ENCODE results near the gene AIFM3.
"Not testable (repeated sequence)": the region's sequence is repeated elsewhere in the genome, so short reads cannot be mapped to it uniquely, and the experiment has no call there.

The AIFM3 gene

DNA sequence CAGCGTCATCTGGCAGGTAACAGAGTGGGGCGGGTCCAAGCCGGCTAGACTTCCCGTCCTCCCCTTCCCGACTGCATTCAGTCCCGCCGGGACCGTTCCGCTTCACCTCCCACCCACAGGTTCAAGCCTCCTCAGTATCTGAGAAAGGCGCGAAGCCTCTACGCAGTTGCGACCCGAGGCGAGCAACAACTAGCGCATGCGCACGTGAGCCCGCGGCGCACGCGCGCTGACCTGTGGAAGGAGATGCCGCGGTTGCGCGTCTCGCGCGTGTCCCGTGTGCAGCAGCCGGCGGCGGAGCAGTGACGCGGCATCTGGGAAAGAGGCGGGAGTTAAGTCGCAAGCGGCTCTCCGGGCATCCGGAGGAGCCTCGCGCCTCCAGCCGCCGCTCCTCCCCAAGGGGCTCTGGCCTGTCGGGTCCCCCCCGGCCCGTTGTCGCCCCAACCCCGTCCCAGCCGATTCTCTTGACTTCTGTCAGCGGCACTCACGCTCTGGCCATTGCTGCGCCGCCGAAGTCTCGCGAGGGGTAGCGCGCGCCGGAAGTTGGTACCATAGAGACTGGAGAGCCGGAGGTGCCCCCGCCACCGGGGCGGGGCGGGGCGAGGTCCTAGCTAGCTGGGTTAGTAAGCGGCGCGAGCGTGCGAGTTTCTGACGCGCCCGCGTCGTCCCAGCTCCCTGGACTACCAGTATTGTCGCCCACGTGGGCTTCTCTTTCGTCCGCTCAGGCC lies 34.7 kb downstream of the AIFM3 start, which contains the start of gene THAP7:
Gene THAP7, minus strand, starts transcription at position 518 of the 725 bp plus-strand sequence. Its CDS starts 207 bp downstream, at position 311.
- DNase-seq (ENCODE audit: low read depth in 2 of 2): peak; percentile 86 to 87

DNA sequence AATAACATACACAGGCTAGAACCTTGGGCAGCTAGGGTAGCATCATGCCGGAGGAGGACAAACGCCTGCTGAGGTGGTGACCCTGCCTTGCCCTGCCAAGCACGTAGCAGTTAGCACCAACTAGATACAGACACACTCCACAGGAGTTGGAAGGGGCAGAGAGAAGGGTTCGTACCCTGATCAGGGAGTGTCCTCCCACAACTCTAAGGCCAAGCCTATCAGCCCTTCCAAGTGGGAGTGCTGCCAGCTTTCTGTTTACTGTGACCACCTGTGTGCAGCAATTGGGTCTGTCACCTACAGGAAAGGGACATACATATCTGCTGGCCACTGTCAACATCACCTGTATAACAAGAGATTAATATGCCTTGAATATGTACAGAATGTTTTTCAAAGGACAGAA lies 36.7 kb downstream of the AIFM3 start:
- no peak for DNase-seq (ENCODE audit: low read depth in 2 of 2)

DNA sequence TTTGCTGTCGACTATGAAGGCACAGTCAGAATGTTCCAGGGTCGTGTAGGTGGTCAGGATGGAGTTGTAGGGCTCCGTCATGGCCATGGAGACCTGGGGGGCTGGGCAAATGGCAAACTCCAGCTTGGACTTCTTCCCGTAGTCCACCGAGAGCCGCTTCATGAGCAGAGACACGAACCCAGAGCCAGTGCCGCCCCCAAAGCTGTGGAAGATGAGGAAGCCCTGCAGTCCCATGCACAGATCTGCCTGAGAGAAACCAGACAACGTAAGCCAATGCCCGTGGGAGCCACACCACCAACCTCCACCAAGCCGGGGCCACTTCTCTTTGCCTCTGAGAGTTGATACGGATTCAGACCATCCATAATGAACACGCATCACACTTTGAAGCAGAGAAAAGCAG lies 42.2 kb downstream of the AIFM3 start:
- not testable (repeated sequence) for DNase-seq (ENCODE audit: low read depth in 2 of 2)

DNA sequence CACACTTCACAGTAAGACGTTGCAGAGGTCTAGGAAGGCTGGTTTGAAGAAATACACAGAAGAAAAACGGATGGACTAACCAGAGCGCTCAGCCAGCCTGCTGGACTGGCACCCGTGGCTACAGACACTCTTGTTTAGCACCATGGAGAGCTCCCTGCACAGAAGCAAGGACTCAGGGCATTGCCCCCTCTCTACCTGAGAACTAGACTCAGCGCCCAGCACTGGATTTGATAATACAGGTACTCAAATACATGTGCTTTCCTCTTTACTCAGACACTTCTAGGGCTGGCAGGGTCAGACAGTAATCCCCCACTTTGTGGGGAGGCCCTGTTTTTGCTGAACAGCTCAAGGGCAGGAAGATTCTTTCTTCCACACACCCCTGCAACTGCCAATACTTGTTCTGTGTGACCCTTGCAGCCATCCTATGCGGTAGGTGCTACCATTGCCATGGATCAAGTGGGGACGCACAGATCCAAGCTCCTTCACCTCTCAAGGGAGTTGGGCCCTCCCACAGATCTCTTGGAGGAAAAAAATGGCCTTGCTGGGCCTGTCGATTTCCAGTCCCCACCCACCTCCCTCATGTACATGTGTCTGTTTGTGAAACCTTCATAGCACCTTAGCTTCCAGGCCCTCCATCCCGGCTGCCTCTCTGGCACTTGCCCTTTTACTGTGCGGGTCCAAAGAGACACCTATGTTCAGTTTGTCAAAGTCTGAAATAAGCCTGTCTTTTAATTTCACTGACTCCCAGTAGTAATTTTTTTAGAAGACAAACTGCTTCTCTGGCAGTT lies 42.8 kb downstream of the AIFM3 start:
- peak in 1 of 2 experiments; percentile 7 for DNase-seq (ENCODE audit: low read depth in 2 of 2)

DNA sequence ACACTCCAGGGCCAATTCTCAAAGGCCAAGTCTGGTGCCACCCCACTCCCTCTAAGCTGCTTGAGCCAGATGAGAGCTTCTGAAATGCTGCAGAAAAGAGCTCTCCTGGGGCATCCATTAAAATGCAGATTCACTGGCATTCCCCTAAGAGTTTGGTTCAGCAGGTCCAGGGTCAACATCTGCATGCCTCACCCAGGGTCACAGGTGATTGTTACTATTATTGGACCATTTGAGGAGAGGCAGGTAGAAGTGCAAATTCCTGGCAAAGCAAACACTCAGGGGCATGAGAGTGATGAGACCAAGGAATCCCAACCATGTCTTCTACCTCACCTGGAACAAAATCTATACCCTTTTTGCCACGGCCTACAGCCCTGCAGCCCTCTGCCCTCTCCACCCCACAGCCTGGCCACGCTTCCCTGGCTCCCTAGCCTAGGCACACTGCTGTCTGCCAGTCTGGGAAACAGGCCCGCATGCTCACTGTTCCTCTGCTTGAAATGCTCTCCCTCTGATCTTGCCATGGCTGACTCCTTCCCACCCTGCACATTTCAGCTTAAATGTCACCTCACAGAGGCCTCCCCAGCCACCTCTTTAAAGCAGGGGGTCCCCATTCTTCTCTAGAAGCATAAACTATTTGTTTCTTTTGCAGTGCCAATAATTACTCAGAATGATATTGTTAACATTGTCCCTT lies 43.5 kb downstream of the AIFM3 start:
- DNase-seq (ENCODE audit: low read depth in 2 of 2): no peak

DNA sequence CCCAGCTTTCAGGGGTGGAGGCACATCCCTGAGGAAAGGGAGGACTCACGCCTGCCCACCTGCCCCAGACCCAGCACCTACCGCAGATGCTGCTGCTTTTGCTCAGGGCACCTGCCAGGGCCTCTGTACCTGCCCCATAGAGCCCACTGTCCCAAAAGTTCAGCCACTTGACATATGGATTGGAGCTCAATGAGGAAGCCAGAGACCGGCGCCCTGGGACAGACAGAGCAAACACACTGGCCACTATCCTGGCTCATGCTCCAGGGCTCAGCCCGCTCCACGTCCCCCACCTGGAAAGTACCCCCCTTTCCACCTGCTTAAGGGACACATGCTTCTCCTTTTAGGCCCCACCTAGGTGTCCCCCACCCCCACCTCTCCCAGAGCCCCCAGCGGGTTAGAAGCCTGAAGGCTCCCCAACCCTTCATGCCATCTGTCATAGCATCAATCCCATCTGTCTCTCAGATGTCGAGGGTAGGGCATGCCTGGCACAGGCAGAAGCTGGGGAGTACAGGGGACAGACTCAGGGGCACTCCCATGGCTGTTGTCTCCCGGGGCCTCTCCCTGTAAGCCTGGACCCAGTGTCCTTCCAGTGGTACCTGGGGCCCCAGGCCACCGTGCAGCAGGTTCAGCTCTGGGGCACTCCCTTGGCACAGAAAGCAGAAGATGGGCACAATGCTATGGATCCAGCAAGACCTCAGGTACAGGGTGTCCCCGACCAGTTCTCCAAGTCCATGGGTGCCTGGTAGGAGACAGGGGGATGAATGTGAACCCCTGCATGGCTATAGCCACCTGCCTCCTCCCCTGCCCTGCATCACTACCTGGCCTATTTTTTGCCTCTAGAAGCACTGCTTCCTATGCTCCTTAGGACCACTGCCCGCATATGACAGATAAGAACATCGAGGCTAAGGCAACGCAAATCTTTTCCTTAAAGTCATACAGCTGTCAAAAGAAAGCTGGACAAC lies 45.7 kb downstream of the AIFM3 start:
- DNase-seq (ENCODE audit: low read depth in 2 of 2): no peak

DNA sequence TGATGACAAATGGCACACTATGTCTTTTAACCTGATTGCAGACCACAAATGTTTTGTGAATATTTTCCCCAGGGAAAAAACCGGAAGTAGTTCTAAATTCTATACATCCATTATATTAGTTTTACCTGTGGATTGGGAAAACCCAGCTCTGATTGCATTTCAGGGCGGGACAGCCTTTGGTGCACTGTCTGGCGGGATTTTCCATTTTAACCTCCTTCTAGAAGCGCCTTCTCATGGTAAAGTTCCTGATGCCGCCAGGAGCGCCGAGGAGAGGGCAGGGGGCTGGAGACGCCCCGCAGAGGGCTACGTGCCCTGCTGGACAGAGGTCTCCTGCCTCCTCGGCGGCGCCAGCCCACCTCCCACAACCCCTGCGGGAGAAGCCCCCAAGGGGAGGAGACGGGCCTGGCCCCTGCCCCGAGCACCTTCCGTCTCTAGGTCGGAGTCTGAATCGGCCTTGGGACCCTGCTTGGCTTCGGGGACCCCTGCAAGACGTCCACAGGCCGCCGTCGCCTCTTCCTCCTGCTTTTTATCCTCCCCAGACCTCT lies 46.7 kb downstream of the AIFM3 start:
- no peak for DNase-seq (ENCODE audit: low read depth in 2 of 2)

DNA sequence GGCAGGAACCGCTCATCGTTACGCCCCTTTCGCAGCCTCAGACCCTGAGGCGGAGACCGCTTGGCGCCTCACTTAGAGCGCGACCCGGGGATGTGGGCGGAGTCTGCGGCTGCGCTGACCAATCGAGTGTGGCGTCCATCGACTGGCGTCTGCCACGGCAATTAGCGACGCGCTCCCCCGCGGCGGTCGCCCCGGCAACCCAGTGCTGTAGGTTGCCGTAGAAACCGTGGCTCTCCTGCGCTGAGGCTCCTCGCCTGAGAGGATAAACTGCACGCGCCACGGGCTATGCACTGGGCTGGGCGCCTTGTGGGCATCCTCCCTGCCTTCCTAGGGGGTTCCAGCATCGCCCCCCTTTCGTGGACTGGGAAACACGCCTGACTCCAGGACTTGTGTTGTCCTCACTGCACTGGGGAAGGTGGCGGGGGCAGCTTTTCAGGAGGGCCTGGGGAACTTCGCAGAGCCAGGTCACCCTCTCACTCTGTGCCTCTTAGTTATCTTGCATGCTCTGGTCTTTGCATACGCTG lies 47.2 kb downstream of the AIFM3 start:
- DNase-seq (ENCODE audit: low read depth in 2 of 2): peak; percentile 73 to 74

DNA sequence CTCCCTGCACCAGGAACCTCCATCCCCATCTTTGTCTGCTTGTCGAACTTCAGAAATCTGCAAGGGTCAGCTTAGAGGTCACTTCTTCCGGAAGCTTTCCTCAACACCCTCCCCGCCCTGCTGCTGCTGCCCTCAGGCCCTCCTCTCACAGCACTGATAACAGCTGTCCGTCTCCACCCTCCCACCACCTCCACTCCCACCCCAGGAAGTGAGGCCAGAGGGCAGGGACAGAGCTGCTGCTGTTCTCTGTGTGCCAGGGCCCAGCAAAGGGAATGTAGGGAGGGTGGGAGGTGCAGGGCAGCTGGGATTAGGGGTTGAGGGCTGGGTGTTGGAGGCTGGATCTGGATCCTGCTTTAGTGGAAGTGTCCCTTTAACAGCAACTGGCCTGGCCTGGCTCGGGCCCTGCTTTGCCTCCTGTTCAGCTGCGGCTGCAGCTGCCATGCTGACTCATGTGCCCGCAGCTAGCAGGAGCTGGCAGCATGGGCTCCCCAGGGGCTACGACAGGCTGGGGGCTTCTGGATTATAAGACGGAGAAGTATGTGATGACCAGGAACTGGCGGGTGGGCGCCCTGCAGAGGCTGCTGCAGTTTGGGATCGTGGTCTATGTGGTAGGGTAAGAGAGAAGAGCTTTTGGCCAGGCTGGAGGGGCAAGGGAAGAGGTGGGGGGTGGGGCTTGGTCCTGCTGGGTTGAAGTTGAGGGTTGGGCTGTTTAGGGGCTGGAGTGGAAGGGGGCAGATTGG lies 47.8 kb downstream of the AIFM3 start, which contains the start of gene P2RX6:
Gene P2RX6, plus strand, starts transcription at position 440 of the 740 bp plus-strand sequence. Its CDS starts 10 bp downstream, at position 450.
- DNase-seq (ENCODE audit: low read depth in 2 of 2): peak in 1 of 2 experiments; percentile 7

DNA sequence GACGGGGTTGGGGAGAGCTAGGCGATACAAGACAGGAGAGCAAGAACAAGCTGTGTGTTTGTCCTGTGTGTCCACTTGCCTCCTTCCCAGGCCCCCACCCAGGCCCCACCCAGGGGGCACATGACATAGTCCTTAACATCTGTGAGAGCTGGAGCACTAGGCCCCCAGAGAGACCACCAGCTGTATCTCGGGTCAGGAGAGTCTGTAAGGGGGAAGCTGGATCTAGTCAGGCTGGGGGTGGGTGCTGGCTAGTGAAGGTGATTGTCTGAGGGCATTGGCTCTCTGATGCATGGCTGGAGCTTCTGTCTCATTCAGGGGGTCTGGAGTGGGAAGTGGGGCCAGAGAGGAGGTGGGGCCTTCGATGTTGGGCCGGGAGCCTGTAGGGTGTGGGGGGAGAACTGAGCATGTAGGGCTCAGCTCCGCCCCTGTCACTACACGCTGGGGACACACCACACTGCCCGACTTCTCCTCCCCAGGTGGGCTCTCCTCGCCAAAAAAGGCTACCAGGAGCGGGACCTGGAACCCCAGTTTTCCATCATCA lies 48.5 kb downstream of the AIFM3 start:
- DNase-seq (ENCODE audit: low read depth in 2 of 2): no peak

DNA sequence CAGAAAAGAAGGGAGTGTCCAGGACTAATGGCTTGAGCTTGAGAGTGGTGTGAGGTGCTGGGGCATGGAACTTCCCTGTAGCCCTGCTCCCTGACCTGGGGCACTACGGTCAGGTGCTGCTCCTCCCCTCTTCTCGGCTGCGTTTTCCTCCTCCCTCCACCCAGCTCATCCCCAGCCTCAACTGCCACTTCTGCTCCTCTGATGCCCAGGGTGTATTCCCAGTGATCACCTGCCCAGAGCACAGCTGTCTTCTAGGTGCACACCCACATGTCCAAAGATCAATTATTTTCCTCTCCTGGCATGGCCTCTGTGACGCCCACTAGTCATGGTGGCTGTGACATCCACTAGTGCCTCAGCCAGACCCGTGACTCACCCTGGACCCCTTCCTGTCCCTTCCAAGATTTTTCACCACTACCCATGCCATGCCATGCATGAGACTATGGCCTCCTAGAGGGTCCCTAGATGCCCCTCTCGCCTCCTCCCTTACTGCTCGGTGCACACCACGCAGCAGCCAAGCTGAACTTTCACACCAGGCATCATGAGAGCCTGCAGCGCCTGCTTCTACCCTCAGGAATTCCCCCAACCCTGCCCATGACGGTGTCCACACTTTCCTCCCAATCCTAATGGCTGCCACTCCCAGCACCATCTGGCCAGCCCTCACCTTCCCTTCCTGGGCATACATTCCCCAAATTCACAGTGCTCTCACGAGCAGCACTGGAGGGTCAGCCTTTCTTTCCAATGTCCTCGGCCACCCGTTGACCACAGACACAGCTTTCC lies 49.8 kb downstream of the AIFM3 start:
- no peak for DNase-seq (ENCODE audit: low read depth in 2 of 2)

DNA sequence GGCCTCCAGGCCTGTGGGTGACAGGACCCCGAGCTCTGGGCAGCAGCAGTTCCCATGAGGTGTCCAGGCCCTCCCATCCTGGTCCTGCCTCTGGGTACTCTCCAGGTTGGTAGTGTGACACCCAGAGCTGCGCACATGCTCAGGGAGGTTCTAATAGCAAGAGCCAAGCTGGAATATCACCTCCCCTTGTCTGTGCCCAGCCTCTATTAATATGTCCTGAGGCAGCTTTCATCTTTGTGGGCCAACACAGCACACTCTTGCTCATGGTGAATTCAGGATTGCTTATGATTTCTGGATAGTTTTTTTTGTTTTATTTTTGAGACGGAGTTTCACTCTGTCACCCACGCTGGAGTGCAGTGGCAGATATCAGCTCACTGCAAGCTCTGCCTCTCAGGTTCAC lies 51.3 kb downstream of the AIFM3 start:
- DNase-seq (ENCODE audit: low read depth in 2 of 2): no peak

DNA sequence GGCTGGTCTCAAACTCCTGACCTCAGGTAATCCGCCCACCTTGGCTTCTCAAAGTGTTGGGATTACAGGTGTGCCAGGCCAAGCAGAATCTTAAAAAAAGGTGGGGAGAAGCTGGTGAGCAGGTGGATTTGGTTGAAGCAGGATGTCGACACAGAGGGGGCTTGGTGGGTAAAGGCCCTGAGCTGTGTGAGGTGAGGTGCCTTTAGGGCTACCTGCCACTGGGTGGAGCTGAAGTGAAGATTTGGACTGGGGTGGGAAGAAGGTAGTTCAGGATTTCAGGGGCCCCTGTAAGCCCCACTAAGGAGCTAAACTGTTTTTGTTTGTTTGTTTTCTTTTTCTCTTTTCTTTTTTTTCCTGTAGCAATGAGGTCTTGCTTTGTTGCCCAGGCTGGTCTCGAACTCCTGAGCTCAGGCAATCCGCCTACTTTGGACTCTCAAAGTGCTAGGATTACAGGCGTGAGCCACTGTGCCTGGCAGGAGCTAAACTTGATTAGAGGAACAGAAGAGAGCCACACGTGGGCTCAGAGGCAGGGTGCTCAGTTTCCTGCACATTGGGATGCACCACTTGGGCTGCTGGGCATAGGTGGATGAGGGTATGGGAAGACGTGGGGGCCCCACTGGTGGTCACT lies 53.9 kb downstream of the AIFM3 start:
- DNase-seq (ENCODE audit: low read depth in 2 of 2): no peak

DNA sequence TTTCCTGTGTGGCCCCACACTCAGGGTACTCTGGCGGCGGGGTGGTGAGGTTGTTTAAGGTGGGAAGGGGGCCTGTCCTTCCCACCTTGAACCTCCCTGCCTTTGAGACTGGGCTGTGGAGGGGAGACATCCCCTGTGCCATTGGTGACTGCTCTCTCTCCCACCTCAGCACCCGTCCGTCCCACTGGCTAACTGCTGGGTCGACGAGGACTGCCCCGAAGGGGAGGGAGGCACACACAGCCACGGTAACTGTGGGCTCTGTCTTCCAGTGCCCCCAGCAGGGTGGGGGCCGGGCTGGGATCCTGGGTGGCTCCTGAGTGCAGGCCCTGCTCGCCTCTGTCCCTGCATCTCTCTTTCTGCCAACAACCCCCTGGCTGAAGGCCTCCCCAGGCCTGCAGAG lies 55.5 kb downstream of the AIFM3 start:
- no peak for DNase-seq (ENCODE audit: low read depth in 2 of 2)

DNA sequence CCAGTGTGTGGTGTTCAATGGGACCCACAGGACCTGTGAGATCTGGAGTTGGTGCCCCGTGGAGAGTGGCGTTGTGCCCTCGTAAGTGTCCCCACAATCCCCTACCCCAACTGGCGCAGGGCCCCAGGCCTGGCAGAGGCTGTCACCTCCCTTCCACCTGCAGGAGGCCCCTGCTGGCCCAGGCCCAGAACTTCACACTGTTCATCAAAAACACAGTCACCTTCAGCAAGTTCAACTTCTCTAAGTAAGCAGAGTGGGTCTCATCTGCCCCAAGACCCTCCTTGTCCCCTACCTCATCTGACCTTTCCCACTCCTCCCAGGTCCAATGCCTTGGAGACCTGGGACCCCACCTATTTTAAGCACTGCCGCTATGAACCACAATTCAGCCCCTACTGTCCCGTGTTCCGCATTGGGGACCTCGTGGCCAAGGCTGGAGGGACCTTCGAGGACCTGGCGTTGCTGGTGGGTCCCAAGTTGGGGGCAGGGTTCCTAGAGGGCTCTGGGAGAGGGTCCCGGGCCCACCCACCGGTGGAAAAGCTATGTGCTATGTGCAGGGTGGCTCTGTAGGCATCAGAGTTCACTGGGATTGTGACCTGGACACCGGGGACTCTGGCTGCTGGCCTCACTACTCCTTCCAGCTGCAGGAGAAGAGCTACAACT lies 56.0 kb downstream of the AIFM3 start:
- no peak for DNase-seq (ENCODE audit: low read depth in 2 of 2)

DNA sequence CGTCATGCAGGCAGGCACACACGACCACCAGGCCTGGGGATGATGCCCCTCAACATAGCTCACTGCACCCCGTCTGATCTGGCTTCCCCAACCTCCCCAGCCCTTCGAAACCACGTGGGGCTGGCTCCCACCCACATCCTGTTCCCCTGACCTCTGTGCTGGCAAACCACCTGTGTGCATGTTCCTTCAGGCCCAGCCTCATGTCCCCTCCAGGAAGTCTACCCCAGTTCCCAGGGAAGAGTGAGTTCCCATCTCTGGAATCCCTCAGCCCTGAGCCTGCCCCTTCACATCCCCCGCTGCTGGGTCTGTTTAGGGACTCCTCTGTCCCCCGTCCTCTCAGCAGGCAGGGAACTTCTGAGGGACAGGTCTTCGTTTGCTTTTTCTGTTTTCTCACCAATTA lies 58.2 kb downstream of the AIFM3 start:
- DNase-seq (ENCODE audit: low read depth in 2 of 2): no peak

DNA sequence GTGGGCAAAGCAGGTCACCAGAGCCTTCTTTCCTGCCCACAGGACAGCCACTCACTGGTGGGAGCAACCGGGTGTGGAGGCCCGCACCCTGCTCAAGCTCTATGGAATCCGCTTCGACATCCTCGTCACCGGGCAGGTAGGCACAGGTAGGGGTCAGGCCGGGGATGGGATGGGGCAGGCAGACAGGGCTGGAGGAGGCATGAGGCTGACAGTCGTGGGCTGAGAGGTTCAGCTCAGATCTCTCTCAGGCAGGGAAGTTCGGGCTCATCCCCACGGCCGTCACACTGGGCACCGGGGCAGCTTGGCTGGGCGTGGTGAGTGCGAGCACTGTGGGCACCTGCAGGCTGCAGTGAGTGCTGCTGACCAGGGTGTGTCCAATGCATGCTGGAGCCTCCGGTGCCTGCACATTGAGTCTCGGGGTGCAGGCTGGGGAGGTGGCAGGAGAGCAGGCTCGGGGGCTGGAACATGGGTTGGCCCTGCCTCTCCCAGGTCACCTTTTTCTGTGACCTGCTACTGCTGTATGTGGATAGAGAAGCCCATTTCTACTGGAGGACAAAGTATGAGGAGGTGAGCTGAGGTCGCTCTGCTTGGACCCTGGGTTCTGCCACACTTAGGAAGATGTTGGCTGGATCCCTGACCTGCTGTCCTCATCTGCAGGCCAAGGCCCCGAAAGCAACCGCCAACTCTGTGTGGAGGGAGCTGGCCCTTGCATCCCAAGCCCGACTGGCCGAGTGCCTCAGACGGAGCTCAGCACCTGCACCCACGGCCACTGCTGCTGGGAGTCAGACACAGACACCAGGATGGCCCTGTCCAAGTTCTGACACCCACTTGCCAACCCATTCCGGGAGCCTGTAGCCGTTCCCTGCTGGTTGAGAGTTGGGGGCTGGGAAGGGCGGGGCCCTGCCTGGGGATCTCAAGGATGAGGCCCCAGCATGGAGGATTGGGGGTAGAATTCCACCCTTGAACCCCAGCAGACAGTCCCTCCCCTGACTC lies 59.0 kb downstream of the AIFM3 start:
- no peak for DNase-seq (ENCODE audit: low read depth in 2 of 2)
